ENCODE measurements around the gene RAB40A.
"Not testable (repeated sequence)": the region's sequence is repeated elsewhere in the genome, so short reads cannot be mapped to it uniquely, and the experiment has no call there.

Gene RAB40A

GRCh38 chrX:103520386-103520785 lies 1.1 kb upstream of the RAB40A start:
- DNase-seq: no peak

DNA sequence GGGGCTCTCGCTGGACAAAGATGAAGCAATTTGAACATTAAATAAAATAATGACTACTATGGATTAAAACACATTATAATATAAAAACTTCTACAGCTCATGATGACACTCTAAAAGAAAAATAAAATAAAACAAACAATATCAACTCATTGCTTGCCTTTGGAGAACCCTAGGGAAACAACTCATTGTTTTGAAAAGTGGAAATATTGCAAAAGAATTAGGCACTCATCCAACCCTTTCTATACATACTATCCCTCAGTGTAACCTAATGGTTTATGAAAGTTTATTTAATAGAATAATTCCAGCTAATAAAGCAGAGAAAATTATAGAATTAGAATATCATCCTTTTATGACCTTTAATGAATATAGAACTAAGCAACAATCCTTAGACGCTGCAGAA lies 718 bp downstream of the RAB40A start:
- no peak for DNase-seq

DNA sequence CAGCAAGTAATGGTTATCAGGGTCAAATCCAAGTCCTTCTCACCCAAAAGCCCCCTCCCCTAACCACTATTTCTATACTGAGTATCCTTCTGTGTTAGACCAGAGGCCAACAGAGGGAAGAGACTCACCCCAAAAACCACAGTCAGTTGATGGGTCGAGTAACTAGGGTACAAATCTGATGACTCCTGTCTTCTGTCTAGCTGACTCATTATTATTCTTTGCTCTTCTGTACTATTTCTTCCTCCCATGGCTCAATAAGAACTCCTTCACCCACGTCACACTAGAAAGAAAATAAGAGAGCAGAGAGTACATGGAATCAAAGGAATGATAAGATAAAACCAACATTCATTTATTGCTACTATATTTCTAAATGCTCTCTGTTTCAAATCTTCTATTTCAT lies 2.0 kb downstream of the RAB40A start:
- DNase-seq: no peak

DNA sequence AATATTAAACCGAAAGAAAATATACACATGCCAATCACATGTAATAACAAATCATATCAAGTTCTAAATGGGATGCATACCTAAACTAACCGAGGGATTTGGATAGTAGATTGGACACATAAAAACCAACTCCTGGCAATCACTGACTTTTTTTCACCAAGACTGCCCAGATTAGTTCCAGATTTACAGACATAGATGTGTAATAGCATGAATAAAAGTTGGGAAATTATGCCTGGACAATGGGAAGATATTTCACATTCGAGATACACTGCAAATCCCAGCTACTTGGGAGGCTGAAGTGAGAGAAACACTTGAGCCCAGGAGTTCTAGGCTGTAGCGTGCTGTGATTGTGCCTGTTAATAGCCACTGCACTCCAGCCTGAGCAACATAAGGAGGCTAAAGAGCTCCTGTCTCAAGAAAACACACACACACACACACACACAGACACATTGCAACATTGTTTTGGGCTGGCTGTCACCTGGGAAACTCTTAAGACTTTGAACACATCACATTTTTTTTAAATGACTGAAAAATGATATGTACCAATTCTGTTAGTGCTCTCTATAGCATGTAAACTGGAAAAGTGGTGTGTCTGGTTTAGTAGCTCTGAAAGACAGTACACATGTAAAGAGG lies 5.7 kb downstream of the RAB40A start:
- DNase-seq: no peak

DNA sequence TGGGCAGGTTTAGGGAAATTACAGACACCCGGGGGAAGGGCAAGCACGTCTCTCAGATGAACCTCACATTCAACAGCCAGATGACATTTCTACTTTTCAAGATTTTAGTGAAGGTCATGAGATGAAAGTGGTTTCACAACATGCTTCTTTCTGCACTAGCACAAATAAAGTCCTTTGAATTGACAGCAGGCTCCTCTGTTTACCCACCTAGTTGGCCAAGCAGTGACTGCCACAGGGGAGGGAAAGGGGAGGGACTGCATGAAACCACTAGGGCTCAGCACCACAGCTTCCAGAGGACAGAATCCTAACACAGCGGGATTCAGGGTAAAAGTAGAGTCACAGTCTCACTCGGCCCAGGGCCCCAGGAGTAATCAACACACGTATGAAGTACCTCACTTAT lies 6.2 kb downstream of the RAB40A start:
- no peak for DNase-seq

DNA sequence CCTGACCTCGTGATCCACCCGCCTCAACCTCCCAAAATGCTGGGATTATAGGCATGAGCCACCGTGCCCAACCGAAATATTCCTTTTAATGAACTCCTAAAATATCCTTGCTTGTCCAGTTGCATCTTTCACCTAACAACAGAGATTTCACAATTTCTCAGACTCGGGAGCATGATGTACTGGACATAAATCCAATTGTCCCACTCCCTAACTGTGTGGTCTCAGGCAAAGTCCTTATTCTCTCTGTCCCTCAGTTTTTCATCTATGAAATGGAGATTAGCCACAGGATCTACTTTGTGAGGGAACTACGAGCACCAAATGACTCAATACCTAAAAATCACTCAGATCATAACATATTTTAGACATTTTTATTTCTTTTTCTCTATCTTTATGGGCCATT lies 9.3 kb downstream of the RAB40A start:
- DNase-seq: no peak

DNA sequence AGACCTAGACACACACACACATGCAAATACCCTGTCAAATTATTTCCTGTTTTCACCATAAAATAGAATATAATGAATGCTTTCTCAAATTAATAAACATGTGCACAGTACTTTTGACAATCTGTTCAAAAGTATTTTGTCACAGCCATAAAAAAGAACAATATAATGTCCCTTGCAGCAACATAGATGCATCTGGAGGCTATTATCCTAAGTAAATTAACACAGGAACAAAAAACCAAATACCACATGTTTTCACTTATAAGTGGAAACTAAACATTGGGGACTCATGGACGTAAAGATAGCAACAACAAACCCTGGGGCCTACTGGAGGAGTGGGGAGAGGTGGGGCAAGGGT lies 15.5 kb downstream of the RAB40A start:
- no peak for DNase-seq

DNA sequence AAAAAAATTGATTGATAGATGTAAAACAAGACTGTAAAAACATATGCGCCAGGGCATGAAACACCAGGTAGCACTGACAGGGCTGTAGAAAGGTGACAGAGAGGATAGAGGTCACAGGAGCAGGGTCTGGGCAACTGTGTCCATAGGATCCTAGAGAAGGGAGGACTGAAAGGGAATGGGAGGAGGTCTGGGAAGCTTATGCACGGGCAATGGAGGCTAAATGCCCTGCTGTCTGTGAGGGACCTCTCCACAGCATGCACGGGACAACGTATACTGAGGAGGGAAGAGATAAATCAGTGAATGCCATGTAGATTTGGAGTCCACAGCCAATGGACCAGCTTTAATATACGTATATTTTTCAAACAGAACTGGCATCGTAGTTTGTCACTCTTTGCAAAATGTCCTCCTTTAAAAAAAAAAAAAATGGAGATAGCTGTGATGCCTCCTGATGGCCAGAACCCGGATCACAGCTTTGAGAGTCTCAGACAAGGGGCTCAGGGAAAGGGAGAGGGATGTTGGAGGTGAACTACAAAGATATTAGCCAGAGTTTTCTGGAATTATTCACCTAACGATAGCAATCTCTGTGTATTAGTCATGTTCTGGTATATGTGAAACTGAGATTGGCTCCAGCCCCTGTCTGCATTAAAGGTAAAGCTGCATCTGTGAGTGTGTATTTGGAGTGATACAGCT lies 16.0 kb downstream of the RAB40A start:
- DNase-seq: no peak

DNA sequence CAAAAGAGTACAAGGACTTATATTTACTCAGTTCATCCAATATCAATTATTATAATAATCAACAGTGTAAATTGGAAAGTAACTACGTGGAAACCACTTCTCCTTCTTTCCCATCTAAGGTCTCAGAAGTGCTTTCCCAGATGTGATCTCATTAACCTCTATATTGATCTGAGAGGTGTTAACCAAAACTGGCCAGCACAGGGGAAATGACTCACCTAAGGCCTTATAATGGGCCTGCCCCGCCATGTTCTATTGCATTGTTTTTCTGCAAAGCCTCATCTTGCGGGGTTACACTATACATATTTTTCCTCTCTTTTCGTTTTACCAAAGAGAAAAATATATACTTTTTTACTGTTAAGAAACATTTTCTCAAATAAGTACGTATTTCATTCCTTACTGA lies 20.5 kb downstream of the RAB40A start:
- DNase-seq: no peak

DNA sequence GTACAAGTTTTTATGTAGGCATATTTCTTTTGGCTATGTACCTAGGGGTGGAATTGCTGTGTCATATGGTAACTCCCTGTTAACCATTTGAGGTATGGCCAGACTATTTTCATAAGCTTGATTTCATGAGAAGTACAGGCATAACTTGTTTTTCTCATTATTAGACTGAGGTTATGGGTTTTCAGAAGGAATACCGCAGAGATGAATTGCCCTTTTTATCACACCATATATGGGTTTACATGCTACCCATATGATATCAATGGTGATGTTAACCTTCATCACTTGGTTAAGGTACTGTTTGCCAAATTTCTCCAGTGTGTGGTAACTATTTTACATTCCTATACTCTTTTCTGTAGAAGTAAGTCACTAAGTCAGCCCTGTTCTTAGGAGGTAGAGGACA lies 23.5 kb downstream of the RAB40A start:
- no peak for DNase-seq

DNA sequence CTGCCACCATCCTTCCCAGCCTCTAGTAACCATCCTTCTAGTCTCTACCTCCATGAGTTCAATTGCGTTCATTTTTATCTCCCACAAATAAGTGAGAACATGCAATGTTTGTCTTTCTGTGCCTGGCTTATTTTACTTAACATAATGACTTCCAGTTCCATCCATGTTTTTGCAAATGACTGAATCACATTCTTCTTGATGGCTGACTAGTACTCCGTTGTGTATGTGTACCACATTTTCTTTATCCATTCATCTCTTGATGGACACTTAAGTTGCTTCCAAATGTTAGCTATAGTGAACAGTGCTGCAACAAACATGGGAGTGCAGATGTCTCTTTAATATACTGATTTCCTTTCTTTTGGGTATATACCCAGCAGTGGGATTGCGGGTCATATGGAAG lies 25.7 kb downstream of the RAB40A start:
- DNase-seq: not testable (repeated sequence)

GRCh38 chrX:103489733-103490132 lies 29.6 kb downstream of the RAB40A start:
- peak; percentile 0 for DNase-seq

GRCh38 chrX:103488794-103489193 lies 30.5 kb downstream of the RAB40A start:
- DNase-seq: no peak

- DNase-seq: no peak
Measured at GRCh38 chrX:103488332-103488731, 31.0 kb downstream of the RAB40A start.

DNA sequence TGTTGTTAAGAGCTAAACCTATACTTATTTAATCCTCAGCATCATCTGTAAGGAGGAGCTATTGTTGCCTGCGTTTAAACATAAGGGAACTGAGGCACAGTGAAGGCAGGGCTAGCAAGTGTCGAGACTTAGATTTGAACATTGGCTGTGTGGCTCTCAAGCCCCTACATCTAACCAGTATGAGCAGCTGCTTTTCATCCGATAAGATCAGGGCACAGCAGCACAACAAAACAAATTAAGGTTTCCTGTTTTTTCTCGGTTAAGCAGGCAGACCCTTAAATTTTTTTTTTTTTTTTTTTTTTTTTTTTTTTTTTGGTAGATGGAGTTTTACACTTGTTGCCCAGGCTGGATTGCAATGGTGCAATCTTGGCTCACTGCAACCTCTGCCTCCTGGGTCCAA lies 35.6 kb downstream of the RAB40A start:
- no peak for DNase-seq

DNA sequence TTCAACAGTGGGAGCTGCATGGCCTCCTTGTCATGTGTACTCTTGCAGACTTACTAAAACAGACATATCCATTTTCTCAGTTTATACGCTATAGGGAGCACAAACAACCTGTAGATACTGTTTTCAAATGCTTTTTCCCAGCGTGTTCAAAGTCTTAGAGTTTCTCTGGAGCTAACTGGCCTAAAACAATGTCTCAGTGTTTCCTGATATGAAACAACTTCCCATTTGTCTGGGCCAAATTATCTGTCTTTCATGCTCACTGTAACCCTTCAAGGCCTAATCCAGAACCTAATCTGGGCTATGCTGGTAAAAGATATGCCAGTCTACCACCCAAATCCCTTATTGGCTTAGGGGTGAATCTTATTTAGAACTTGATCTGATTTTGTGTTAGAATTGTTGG lies 38.8 kb downstream of the RAB40A start:
- no peak for DNase-seq

DNA sequence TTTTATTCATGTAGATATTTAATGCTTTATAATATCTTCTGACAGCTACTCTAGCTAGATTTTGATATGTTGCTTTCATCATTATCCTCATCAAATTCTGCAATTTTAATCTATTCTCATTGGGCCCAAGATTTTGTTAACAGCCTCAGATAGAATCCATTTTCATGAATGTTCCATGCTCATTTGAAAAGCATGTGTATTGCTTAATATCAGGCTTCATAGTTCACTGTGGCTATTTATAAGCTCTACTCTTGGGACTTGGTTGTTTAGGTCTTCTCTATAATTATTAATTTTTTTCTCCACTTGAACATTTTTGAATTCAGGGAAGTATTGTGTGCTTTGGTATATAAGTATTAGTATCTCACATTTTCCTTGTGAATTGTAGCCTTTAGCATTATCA lies 41.8 kb downstream of the RAB40A start:
- no peak for DNase-seq

GRCh38 chrX:103475381-103475780 lies 43.9 kb downstream of the RAB40A start:
- no peak for DNase-seq

DNA sequence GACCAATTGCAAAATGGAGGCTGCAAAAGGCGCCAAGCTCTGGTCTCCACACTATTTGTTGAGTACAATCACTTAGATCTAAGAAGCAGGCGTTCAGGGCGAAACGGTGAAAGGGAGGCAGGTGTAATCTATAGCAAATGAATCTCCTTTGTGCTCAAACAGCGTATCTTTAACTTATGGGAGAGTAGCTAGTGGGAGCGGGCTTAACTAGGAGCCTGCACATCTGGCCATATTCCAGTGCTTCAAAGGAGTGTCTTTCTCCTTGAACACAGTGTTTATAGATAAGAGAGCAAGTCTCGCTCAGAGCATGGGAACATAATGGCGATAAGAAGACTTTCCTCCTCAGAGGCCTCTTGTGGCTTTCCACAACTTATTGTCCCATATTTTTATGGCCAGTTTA lies 49.3 kb downstream of the RAB40A start:
- DNase-seq: not testable (repeated sequence)

- no peak for DNase-seq
Measured at GRCh38 chrX:103467887-103468286, 51.4 kb downstream of the RAB40A start.

DNA sequence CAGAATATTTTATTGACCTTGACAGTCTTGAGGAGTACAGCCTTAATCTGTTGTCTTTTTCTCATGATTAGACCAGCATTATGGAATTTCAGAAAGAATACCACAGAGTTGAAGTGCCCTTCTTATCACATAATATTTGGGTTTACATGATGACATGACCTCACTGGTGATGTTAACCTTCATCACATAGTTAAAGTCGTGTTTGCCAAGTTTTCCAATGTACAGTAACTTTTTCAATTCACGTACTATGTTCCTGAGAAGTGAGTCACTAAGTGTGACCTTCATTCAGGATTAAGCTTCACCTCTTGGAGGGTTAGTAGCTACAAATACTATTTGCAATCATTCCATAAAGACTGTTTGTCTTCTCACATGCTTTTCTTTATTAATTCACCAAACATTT lies 52.1 kb downstream of the RAB40A start:
- DNase-seq: no peak

DNA sequence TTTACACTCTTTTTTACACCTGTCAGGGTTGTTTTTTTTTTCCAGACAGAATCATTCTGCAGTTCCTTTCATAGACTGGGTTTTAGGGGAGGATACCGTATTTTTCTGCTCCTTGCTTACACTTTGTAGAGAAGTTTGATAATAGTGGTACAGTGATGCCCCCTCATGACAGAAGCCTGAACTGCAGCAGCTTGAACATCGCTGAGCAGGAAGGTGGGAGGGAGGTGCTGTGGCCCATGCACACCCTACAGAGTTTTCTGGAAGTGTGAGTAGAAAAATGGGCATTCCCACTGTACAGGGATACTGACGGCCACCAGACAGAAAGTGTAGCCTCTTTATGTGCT lies 54.5 kb downstream of the RAB40A start:
- peak; percentile 7 for DNase-seq

DNA sequence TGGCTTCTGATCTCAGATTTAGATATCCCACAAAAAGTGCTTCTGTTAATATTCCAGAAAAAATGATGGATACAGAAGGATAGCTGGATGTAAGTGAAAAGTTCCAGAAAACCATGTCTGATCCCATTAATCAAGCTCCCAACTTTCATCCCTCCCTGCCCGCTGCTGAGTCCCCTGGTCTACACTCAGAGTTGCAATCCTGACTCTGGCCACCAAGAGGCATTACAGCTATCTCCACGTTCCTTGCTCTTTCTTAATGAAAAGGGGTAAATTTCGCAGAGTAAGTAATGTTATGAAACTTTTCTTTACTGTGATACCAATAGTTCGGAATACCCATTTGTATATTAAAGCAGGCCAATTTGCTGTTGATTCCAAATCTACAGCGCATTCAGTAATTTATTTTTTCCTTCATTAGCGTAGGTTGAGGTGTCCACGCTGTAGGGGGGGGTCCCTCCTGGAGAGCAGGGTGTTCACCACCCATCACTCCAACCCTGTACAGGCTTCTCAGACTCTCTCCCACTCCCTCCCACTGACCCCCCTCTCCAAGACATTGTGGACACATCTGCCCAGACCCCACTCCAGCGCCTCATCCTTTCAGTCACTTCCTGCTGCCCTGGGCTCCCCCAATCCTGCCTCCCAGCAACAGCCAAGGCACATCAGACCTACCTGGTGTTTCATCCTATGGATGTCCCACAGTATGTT lies 55.1 kb downstream of the RAB40A start:
- no peak for DNase-seq

GRCh38 chrX:103461156-103461555 lies 58.1 kb downstream of the RAB40A start:
- no peak for DNase-seq
